ENCODE results near the gene GPR15LG.

GPR15LG gene

DNA sequence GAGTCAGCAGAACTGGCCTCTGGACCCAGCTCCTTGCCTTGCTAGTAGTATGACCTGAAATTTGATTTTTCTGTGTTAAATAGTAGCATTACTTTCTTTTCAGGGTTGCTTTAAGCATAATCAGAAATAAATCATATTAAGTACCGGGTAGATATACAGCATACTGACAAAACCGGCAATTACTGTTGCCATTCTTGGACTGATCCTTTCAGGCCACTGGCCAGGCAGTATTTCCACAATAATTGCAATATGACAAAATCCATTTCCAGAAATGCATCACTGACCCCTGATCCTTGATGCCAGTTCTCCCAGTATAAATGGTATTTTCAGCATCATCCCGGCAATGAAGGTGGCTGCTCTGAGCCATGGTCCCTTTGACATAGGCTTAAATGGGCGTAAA lies 60.9 kb downstream of the GPR15LG start:
- TF ChIP-seq, protein P1, sequence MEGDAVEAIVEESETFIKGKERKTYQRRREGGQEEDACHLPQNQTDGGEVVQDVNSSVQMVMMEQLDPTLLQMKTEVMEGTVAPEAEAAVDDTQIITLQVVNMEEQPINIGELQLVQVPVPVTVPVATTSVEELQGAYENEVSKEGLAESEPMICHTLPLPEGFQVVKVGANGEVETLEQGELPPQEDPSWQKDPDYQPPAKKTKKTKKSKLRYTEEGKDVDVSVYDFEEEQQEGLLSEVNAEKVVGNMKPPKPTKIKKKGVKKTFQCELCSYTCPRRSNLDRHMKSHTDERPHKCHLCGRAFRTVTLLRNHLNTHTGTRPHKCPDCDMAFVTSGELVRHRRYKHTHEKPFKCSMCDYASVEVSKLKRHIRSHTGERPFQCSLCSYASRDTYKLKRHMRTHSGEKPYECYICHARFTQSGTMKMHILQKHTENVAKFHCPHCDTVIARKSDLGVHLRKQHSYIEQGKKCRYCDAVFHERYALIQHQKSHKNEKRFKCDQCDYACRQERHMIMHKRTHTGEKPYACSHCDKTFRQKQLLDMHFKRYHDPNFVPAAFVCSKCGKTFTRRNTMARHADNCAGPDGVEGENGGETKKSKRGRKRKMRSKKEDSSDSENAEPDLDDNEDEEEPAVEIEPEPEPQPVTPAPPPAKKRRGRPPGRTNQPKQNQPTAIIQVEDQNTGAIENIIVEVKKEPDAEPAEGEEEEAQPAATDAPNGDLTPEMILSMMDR (IDR thresholded peaks at IDR 0.05; ENCODE audit: low read length) = no peak
- no peak for TF ChIP-seq EZH2 (IDR thresholded peaks at IDR 0.05; ENCODE audit: borderline replicate concordance, low read length)

More for the DNA sequence above, 60.9 kb downstream of the GPR15LG start:
- no peak overlapping the region for H3K27ac ChIP-seq (ENCODE audit: low read depth, low read length, poor library complexity, severe bottlenecking)
- H3K9me3 ChIP-seq (ENCODE audit: low read length) = no peaks in the 10 kb centered on the region
- no peaks in the 10 kb centered on the region for H3K27me3 ChIP-seq (ENCODE audit: insufficient read depth, low read length)
- no peak overlapping the region for H2AFZ ChIP-seq (ENCODE audit: low read length)
- no peaks in the 10 kb centered on the region for H3K79me2 ChIP-seq (ENCODE audit: insufficient read depth, low read length)
- no peaks in the 10 kb centered on the region for H3F3A ChIP-seq (ENCODE audit: insufficient read depth, low read length)
- H3K36me3 ChIP-seq (ENCODE audit: insufficient read depth, low read length) = no peaks in the 10 kb centered on the region
- H3K4me3 ChIP-seq (ENCODE audit: low read depth, low read length, poor library complexity, severe bottlenecking) = no peak overlapping the region
- H3K4me2 ChIP-seq (ENCODE audit: low read length) = no peak overlapping the region
- no peaks in the 10 kb centered on the region for H3K9me2 ChIP-seq (ENCODE audit: low read depth, low read length)
- no peak overlapping the region for H3K9ac ChIP-seq (ENCODE audit: low read length)
- H4K20me1 ChIP-seq (ENCODE audit: insufficient read depth, low read length) = no peaks in the 10 kb centered on the region
- no peaks in the 10 kb centered on the region for H3K4me1 ChIP-seq (ENCODE audit: insufficient read depth, low read length, severe bottlenecking)
